MM.1S (cell line): ENCODE data around the gene PSMC5.

Experiments used
- CTCF ChIP-seq: fragments of 300-600 bp; sonication (generic); IDR thresholded peaks from 2 replicates; pipeline ENCODE4 v1.5.1; 2016; ENCODE audit warnings: antibody characterized with exemption, low read length, mixed read lengths
- EZH2 ChIP-seq: fragments of 300-600 bp; sonication (generic); optimal IDR thresholded peaks from 2 replicates; pipeline ENCODE3; 2017; ENCODE audit warnings: low read depth, mild to moderate bottlenecking, antibody characterized with exemption, low read length, mixed read lengths
- EZH2phosphoT487 ChIP-seq: fragments of 300-600 bp; sonication (generic); IDR thresholded peaks from 2 replicates; pipeline ENCODE4 v1.6.1; 2018; ENCODE audit warnings: antibody characterized with exemption, low read length

GRCh38 chr17:63854709-63855108 lies 27.5 kb downstream of the PSMC5 start:
- no peak for TF ChIP-seq CTCF
- TF ChIP-seq EZH2phosphoT487: no peak
- TF ChIP-seq EZH2: no peak
